HCT116 (cell line): Measurements from ENCODE around the gene DHH. TPM values are rescaled to one million over a fixed set of nuclear protein-coding genes. Genes with fewer than 3 reads are reported as not detected.

Source experiments
- ATAC-seq: fragments of 200-7000 bp; cut with Tn5 transposase; 2 replicates; pipeline ENCODE4 v1.9.1; 2020; ENCODE audit warnings: mild to moderate bottlenecking, moderate library complexity
- BruUV-seq: library from RNA; stranded (reverse); fragments of 400-500 nt; replicated peaks from 2 replicates; lab custom pipeline; 2021; lab: Mats Ljungman, UMichigan
- CTCF ChIA-PET: fragments of 300-600 bp; sonication (Branson Sonifier 250); formaldehyde crosslinking; loops from one replicate; lab custom pipeline; 2021; ENCODE audit warnings: antibody characterized with exemption; lab: Charles Lee
- POLR2A ChIA-PET: fragments of 300-600, 350-600 bp; sonication (Branson Sonifier 250); formaldehyde crosslinking; loops from one replicate; lab custom pipeline; 2021; ENCODE audit warnings: antibody characterized with exemption; lab: Charles Lee
- RAD21 ChIA-PET, 2 experiments: fragments of 300-600 bp; sonication (Branson Sonifier 250); formaldehyde crosslinking; loops; one replicate each; lab custom pipeline; 2023; ENCODE audit warnings: low total read pairs in 2 of 2; ENCODE audit not compliant: uncharacterized antibody in 2 of 2, unreplicated experiment in 2 of 2, low non-redundant PET in 1 of 2; lab: Charles Lee
- DNase-seq: peaks from one replicate; pipeline ENCODE4 v3.0.0-alpha.2; 2010; ENCODE audit warnings: low read depth, low spot score
- H2AFZ ChIP-seq: fragments of 200-600 bp; shearing (Covaris generic), sonication (generic); 2 replicates; pipeline ENCODE4 v1.6.1; 2017; ENCODE audit warnings: low read depth, mixed run types, mixed read lengths, antibody characterized with exemption, low read length; ENCODE audit not compliant: poor library complexity, severe bottlenecking
- H3K27ac ChIP-seq: 2 replicates; pipeline ENCODE4 v1.5.1; 2012; ENCODE audit warnings: low read depth, low read length
- H3K27me3 ChIP-seq: fragments of 200-600 bp; sonication (generic); 2 replicates; pipeline ENCODE4 v1.6.1; 2016; ENCODE audit warnings: mixed run types, low read length, mixed read lengths; ENCODE audit not compliant: insufficient read depth
- H3K36me3 ChIP-seq, 2 experiments: fragments of 200-500 bp in 1 of 2; fragments of 200-600 bp in 1 of 2; sonication (Bioruptor generic) in 1 of 2; sonication (generic) in 1 of 2; 2 replicates each; pipeline versions ENCODE4 v1.5.1 to v1.6.1; 2014 to 2016; ENCODE audit warnings: low read length in 2 of 2, inconsistent platforms in 1 of 2, mixed read lengths in 1 of 2, mixed run types in 1 of 2; ENCODE audit not compliant: insufficient read depth in 2 of 2, control insufficient read depth in 1 of 2
- H3K4me1 ChIP-seq, 2 experiments: fragments of 200-600 bp in 1 of 2; sonication (generic) in 1 of 2; 2 replicates each; pipeline versions ENCODE4 v1.5.1 to v1.6.1; 2012 to 2017; ENCODE audit warnings: low read length in 2 of 2, inconsistent platforms in 1 of 2, mild to moderate bottlenecking in 1 of 2, mixed read lengths in 1 of 2, mixed run types in 1 of 2, moderate library complexity in 1 of 2; ENCODE audit not compliant: insufficient read depth in 2 of 2, control insufficient read depth in 1 of 2
- H3K4me2 ChIP-seq: fragments of 200-600 bp; sonication (generic); 2 replicates; pipeline ENCODE4 v1.6.1; 2017; ENCODE audit warnings: mixed run types, low read length, mixed read lengths
- H3K4me3 ChIP-seq, 2 experiments: fragments of 200-600 bp in 1 of 2; sonication (generic) in 1 of 2; replicated peaks in 1 of 2; 2 replicates each; pipeline ENCODE4 v1.5.1; 2011 to 2016; ENCODE audit warnings: low read length in 2 of 2, control low read depth in 1 of 2, low read depth in 1 of 2, mild to moderate bottlenecking in 1 of 2, mixed read lengths in 1 of 2, mixed run types in 1 of 2
- H3K79me2 ChIP-seq: fragments of 200-600 bp; sonication (generic); 2 replicates; pipeline ENCODE4 v1.6.1; 2017; ENCODE audit warnings: mild to moderate bottlenecking, mixed run types, low read length, moderate library complexity, mixed read lengths; ENCODE audit not compliant: insufficient read depth
- H3K9ac ChIP-seq: fragments of 200-600 bp; sonication (generic); 2 replicates; pipeline ENCODE4 v1.6.1; 2016; ENCODE audit warnings: low read length, mixed read lengths
- H3K9me2 ChIP-seq: fragments of 200-600 bp; sonication (generic), shearing (Covaris generic); 2 replicates; pipeline ENCODE4 v1.6.1; 2017; ENCODE audit warnings: mixed run types, mild to moderate bottlenecking, moderate library complexity; ENCODE audit not compliant: insufficient read depth
- H3K9me3 ChIP-seq, 2 experiments: fragments of 200-500 bp in 1 of 2; fragments of 200-600 bp in 1 of 2; sonication (Bioruptor generic) in 1 of 2; sonication (generic) in 1 of 2; 2 replicates each; pipeline ENCODE4 v1.6.1; 2014 to 2017; ENCODE audit warnings: low read length in 2 of 2, mixed read lengths in 2 of 2, inconsistent platforms in 1 of 2, low read depth in 1 of 2, mild to moderate bottlenecking in 1 of 2, mixed run types in 1 of 2, moderate library complexity in 1 of 2; ENCODE audit not compliant: control insufficient read depth in 1 of 2, insufficient read depth in 1 of 2
- H4K20me1 ChIP-seq: fragments of 200-600 bp; sonication (generic), shearing (Covaris generic); 2 replicates; pipeline ENCODE4 v1.6.1; 2017; ENCODE audit warnings: mixed run types, mild to moderate bottlenecking, moderate library complexity; ENCODE audit not compliant: insufficient read depth
- EZH2phosphoT487 ChIP-seq: fragments of 200-600 bp; IDR thresholded peaks from 2 replicates; pipeline ENCODE4 v1.6.1; 2018; ENCODE audit warnings: antibody characterized with exemption, borderline replicate concordance
- FOSL1 ChIP-seq: IDR thresholded peaks from 2 replicates; pipeline ENCODE4 v1.6.1; 2012; ENCODE audit warnings: low read depth
- JUND ChIP-seq: IDR thresholded peaks from 2 replicates; pipeline ENCODE4 v1.6.1; 2012
- RAD21 ChIP-seq: IDR thresholded peaks from 2 replicates; pipeline ENCODE4 v1.6.1; 2012; ENCODE audit warnings: low read depth, mild to moderate bottlenecking
- SIN3A ChIP-seq: IDR thresholded peaks from 2 replicates; pipeline ENCODE4 v1.6.1; 2012; ENCODE audit warnings: low read depth
- SRF ChIP-seq: IDR thresholded peaks from 2 replicates; pipeline ENCODE4 v1.6.1; 2012; ENCODE audit warnings: low read depth
- ZFX ChIP-seq: fragments of 450-650 bp; IDR thresholded peaks from 2 replicates; pipeline ENCODE4 v1.6.1; 2017
- intact Hi-C: fragments of 100-400 bp; cut with micrococcal nuclease; formaldehyde crosslinking; loops from 2 replicates; pipeline ENCODE4 v1.10.0; 2022
- total RNA-seq: library from RNA; stranded (reverse); gene quantifications from one replicate; pipeline ENCODE4 v1.2.1, GENCODE V29; 2021; ENCODE audit not compliant: unreplicated experiment
- TF ChIP-seq, protein P1 (sequence below): IDR thresholded peaks from 2 replicates; pipeline ENCODE4 v1.6.1; 2012; ENCODE audit warnings: low read depth
- TF ChIP-seq, protein P2 (sequence below): IDR thresholded peaks from 2 replicates; pipeline ENCODE4 v1.6.1; 2012
- TF ChIP-seq, protein P3 (sequence below), 3 experiments: fragments of 200-600 bp in 1 of 3; sonication (generic) in 1 of 3; IDR thresholded peaks in 2 of 3; conservative IDR thresholded peaks in 1 of 3; 2 replicates each; pipeline ENCODE4 v1.5.1; 2012 to 2017; ENCODE audit warnings: low read depth in 2 of 3, low read length in 2 of 3, antibody characterized with exemption in 1 of 3, borderline replicate concordance in 1 of 3, control low read depth in 1 of 3, mild to moderate bottlenecking in 1 of 3, mixed read lengths in 1 of 3, mixed run types in 1 of 3, moderate library complexity in 1 of 3; ENCODE audit not compliant: insufficient read depth in 1 of 3

Gene DHH
- total RNA-seq, 1 experiment from 2014 or later, result 0.22 TPM

DNA sequence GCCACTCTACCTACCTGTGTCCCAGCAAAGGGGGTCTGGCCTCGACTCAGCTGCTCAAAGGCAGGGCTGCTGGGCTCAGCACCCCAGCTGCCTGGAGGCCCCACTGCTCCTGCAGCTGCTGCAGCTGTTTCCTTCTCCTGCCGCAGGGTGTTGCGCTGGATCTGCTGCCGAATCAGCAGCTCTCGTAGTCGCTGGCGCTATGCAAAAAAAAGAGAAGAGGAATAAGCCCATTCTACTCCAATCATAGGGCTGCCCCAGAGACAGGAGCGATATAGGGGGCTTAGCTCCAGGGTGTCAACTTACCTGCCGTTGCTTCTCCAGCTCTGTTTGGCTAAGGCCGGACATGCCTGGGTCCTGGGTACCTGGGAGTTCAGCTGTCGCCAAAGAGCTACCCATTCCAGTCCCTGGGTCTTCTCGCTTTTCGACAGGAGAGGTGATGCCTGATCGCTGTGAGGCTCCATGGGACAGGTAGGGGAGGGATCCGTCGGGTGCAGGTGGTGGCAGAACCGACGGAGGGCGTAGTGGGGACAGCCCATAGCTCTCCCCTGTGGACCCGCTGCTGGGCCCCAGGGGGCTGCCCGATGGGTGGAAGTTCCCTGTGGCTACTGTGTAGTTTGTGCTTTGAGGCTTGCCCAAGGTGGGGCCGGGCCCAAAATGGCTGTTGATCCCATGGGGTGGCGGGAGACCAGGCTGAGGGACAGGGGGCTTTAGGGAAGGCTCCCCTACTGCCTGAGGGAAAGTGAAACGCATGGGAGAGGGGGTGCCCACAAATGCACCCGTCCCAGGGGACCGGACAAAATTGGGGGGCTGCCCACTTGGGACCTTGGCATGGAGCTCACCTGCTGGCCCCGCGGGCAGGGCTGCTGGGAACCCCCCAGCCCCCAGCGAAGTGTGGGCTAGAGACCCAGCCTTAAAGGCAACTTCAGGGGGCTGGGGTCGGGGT is 54.9 kb downstream of the DHH start:
- CTCF ChIA-PET, result no interaction called here

More for the DNA sequence above, 54.9 kb downstream of the DHH start:
- ATAC-seq (no peak), DNase-seq (no peak)
- intact Hi-C loops, result no loop called here
- Histone ChIP-seq H4K20me1 (no peaks in the 10 kb centered on the region), H3K9me3 (no peaks in the 10 kb centered on the region), H3K9me2 (no peaks in the 10 kb centered on the region), H3K4me1 (no peaks in the 10 kb centered on the region), H2AFZ (no peak overlapping the region), H3K4me3 (no peak overlapping the region), H3K36me3 (peaks cover 56 to 80% of the 10 kb centered on the region in 2 experiments), H3K27ac (no peak overlapping the region), H3K27me3 (no peaks in the 10 kb centered on the region), H3K4me2 (no peak overlapping the region), H3K9ac (no peak overlapping the region), H3K79me2 (no peaks in the 10 kb centered on the region)
- TF ChIP-seq EZH2phosphoT487, result no peak
- no peak for TF ChIP-seq ZFX
- TF ChIP-seq, protein P1, sequence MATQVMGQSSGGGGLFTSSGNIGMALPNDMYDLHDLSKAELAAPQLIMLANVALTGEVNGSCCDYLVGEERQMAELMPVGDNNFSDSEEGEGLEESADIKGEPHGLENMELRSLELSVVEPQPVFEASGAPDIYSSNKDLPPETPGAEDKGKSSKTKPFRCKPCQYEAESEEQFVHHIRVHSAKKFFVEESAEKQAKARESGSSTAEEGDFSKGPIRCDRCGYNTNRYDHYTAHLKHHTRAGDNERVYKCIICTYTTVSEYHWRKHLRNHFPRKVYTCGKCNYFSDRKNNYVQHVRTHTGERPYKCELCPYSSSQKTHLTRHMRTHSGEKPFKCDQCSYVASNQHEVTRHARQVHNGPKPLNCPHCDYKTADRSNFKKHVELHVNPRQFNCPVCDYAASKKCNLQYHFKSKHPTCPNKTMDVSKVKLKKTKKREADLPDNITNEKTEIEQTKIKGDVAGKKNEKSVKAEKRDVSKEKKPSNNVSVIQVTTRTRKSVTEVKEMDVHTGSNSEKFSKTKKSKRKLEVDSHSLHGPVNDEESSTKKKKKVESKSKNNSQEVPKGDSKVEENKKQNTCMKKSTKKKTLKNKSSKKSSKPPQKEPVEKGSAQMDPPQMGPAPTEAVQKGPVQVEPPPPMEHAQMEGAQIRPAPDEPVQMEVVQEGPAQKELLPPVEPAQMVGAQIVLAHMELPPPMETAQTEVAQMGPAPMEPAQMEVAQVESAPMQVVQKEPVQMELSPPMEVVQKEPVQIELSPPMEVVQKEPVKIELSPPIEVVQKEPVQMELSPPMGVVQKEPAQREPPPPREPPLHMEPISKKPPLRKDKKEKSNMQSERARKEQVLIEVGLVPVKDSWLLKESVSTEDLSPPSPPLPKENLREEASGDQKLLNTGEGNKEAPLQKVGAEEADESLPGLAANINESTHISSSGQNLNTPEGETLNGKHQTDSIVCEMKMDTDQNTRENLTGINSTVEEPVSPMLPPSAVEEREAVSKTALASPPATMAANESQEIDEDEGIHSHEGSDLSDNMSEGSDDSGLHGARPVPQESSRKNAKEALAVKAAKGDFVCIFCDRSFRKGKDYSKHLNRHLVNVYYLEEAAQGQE, result no peak
- TF ChIP-seq, protein P2, sequence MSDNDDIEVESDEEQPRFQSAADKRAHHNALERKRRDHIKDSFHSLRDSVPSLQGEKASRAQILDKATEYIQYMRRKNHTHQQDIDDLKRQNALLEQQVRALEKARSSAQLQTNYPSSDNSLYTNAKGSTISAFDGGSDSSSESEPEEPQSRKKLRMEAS, result no peak
- TF ChIP-seq FOSL1, result no peak
- TF ChIP-seq, protein P3, sequence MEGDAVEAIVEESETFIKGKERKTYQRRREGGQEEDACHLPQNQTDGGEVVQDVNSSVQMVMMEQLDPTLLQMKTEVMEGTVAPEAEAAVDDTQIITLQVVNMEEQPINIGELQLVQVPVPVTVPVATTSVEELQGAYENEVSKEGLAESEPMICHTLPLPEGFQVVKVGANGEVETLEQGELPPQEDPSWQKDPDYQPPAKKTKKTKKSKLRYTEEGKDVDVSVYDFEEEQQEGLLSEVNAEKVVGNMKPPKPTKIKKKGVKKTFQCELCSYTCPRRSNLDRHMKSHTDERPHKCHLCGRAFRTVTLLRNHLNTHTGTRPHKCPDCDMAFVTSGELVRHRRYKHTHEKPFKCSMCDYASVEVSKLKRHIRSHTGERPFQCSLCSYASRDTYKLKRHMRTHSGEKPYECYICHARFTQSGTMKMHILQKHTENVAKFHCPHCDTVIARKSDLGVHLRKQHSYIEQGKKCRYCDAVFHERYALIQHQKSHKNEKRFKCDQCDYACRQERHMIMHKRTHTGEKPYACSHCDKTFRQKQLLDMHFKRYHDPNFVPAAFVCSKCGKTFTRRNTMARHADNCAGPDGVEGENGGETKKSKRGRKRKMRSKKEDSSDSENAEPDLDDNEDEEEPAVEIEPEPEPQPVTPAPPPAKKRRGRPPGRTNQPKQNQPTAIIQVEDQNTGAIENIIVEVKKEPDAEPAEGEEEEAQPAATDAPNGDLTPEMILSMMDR (IDR thresholded peaks at IDR 0.05 in 2 of 3, conservative IDR thresholded peaks at IDR 0.05 in 1 of 3; ENCODE audit: borderline replicate concordance in 1 of 3, insufficient read depth in 1 of 3, low read depth in 2 of 3, low read length in 2 of 3), result no peak
- no peak for TF ChIP-seq RAD21
- TF ChIP-seq SIN3A, result no peak
- no peak for TF ChIP-seq SRF
- TF ChIP-seq JUND, result no peak
- ChIA-PET POLR2A (no interaction called here), RAD21 (no interaction called here)
- BruUV-seq, result TSS peak; percentile 10
